Lower leg skin (tissue), 3 donors: ENCODE results near the gene ASPSCR1.

Source experiments
- POLR2A ChIP-seq, 2 donors: fragments of 450-650 bp; IDR thresholded peaks; one replicate each; pipeline ENCODE4 v1.6.1; 2016 to 2017; ENCODE audit warnings: antibody characterized with exemption in 2 of 2, mild to moderate bottlenecking in 1 of 2, moderate library complexity in 1 of 2
- TF ChIP-seq, protein P1 (sequence below), 3 donors: fragments of 450-650 bp; IDR thresholded peaks; one replicate each; pipeline ENCODE4 v1.5.1; 2016; ENCODE audit warnings: antibody characterized with exemption in 3 of 3, mild to moderate bottlenecking in 3 of 3, moderate library complexity in 2 of 3

DNA sequence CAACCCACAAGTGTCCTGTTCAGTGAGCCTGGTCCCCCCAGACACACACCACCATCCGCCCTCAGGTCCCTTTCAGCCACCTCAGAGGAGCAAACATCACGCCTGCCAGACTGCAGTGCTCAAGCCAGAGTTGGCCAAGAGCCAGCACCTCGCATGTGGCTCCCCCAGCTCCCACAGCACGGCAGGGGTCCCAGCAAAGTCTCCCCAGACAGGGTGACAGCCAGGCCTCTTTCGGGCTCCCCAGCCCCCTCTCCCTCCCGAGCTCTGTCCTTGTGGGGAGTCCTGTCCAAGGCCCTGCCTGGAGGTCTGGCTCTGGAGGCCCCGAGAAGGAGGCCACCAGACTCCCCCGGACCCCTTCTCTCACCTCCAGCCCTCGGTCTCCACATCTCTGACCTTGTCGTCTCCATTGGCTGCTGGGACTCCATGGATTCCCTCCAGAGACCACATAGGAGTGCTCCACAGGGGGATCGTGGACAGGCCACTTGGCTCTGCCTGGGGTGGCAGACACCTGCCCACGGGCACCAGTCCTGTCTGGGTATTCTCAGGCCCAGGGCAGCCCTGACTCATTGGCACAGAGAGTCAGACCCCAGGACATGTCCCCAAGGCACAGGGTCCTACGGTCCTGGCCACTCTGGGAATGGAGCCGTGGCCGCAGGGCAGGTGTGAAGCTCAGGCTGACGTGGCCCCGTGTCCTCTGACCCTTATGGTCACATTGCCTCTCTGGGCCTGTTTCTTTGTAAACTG is 28.6 kb upstream of the ASPSCR1 start:
- TF ChIP-seq, protein P1, sequence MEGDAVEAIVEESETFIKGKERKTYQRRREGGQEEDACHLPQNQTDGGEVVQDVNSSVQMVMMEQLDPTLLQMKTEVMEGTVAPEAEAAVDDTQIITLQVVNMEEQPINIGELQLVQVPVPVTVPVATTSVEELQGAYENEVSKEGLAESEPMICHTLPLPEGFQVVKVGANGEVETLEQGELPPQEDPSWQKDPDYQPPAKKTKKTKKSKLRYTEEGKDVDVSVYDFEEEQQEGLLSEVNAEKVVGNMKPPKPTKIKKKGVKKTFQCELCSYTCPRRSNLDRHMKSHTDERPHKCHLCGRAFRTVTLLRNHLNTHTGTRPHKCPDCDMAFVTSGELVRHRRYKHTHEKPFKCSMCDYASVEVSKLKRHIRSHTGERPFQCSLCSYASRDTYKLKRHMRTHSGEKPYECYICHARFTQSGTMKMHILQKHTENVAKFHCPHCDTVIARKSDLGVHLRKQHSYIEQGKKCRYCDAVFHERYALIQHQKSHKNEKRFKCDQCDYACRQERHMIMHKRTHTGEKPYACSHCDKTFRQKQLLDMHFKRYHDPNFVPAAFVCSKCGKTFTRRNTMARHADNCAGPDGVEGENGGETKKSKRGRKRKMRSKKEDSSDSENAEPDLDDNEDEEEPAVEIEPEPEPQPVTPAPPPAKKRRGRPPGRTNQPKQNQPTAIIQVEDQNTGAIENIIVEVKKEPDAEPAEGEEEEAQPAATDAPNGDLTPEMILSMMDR (IDR thresholded peaks at IDR 0.05): no peak
- no peak for TF ChIP-seq POLR2A (IDR thresholded peaks at IDR 0.05)
